Loucy (cell line): ENCODE measurements around the gene SORT1.

Experiments
- H2AFZ ChIP-seq: fragments of 200-600 bp; sonication (generic); 2 replicates; pipeline ENCODE4 v1.6.0; 2016; ENCODE audit warnings: antibody characterized with exemption, mild to moderate bottlenecking, low read length, moderate library complexity
- H3F3A ChIP-seq: fragments of 200-600 bp; 2 replicates; pipeline ENCODE4 v1.6.0; 2016; ENCODE audit warnings: antibody characterized with exemption, low read depth, mild to moderate bottlenecking
- H3K27me3 ChIP-seq: fragments of 200-600 bp; sonication (generic); 2 replicates; pipeline ENCODE4 v1.6.1; 2014; ENCODE audit warnings: low read length, mild to moderate bottlenecking; ENCODE audit not compliant: insufficient read depth, poor library complexity, severe bottlenecking
- H3K36me3 ChIP-seq: fragments of 200-600 bp; sonication (generic); 2 replicates; pipeline ENCODE4 v1.6.1; 2016; ENCODE audit warnings: low read length; ENCODE audit not compliant: insufficient read depth
- H3K4me1 ChIP-seq: fragments of 200-600 bp; sonication (generic); 2 replicates; pipeline ENCODE4 v1.5.1; 2014; ENCODE audit warnings: low read length, mild to moderate bottlenecking; ENCODE audit not compliant: insufficient read depth, poor library complexity, severe bottlenecking
- H3K4me2 ChIP-seq: fragments of 200-600 bp; sonication (generic); 2 replicates; pipeline ENCODE4 v1.6.0; 2014; ENCODE audit warnings: antibody characterized with exemption, low read length, low read depth, mild to moderate bottlenecking; ENCODE audit not compliant: poor library complexity, severe bottlenecking
- H3K4me3 ChIP-seq: fragments of 200-600 bp; sonication (generic); 2 replicates; pipeline ENCODE4 v1.5.1; 2014; ENCODE audit warnings: low read length, mild to moderate bottlenecking, mixed read lengths; ENCODE audit not compliant: poor library complexity, severe bottlenecking
- H3K79me2 ChIP-seq: fragments of 200-600 bp; sonication (generic); 2 replicates; pipeline ENCODE4 v1.6.1; 2014; ENCODE audit warnings: low read length; ENCODE audit not compliant: insufficient read depth
- H3K9ac ChIP-seq: fragments of 200-600 bp; sonication (generic); 2 replicates; pipeline ENCODE4 v1.6.0; 2014; ENCODE audit warnings: mild to moderate bottlenecking, low read depth, low read length, moderate library complexity; ENCODE audit not compliant: poor library complexity, severe bottlenecking
- H3K9me2 ChIP-seq: fragments of 200-600 bp; sonication (generic); replicated peaks from 2 replicates; pipeline ENCODE4 v1.6.1; 2016; ENCODE audit warnings: low read depth, low read length, mixed read lengths
- H3K9me3 ChIP-seq: fragments of 200-600 bp; sonication (generic); 2 replicates; pipeline ENCODE4 v1.6.1; 2014; ENCODE audit warnings: mild to moderate bottlenecking, antibody characterized with exemption, low read length, low read depth; ENCODE audit not compliant: insufficient read depth
- H4K20me1 ChIP-seq: fragments of 200-600 bp; sonication (generic); 2 replicates; pipeline ENCODE4 v1.6.0; 2014; ENCODE audit warnings: antibody characterized with exemption, low read length, mild to moderate bottlenecking; ENCODE audit not compliant: insufficient read depth, poor library complexity, severe bottlenecking
- CTCF ChIP-seq: fragments of 200-600 bp; sonication (generic); conservative IDR thresholded peaks from 2 replicates; pipeline ENCODE4 v1.5.1; 2014; ENCODE audit warnings: mild to moderate bottlenecking, antibody characterized with exemption, low read length
- EZH2phosphoT487 ChIP-seq: fragments of 200-600 bp; IDR thresholded peaks from 2 replicates; pipeline ENCODE4 v1.6.1; 2018; ENCODE audit warnings: antibody characterized with exemption, mild to moderate bottlenecking, moderate library complexity, borderline replicate concordance

Gene SORT1

DNA sequence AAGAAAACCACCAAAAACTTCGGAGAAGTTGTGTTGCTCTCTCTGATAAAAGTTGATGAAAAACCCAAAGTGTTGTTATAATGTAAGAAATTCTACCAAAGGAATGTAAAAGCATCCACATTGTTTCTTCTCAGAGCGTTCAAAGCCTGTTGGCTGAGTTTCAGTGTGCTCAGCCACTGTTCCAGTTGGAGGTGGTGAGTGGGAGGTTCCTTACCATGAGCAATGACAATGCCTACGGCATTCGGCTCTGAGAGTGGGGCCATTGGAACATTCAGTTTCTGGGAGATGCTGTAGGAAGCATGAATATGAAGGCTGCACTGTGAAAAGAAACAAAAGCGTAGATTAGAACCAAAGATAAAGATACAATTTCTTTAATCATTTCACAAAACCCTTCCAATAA lies 70.4 kb downstream of the SORT1 start:
- H3K4me1 ChIP-seq, result no peaks in the 10 kb centered on the region
- H3K9me3 ChIP-seq, result peaks cover 11% of the 10 kb centered on the region
- no peak overlapping the region for H2AFZ ChIP-seq
- H3K9me2 ChIP-seq, result no peaks in the 10 kb centered on the region
- H3K4me2 ChIP-seq, result no peak overlapping the region
- TF ChIP-seq CTCF, result no peak
- no peak for TF ChIP-seq EZH2phosphoT487
- H3K9ac ChIP-seq, result no peak overlapping the region
- no peak overlapping the region for H3K4me3 ChIP-seq
- peaks cover 65% of the 10 kb centered on the region; the same call in 1 of the 2 replicates for H3K36me3 ChIP-seq
- H3F3A ChIP-seq, result no peaks in the 10 kb centered on the region
- H3K79me2 ChIP-seq, result no peaks in the 10 kb centered on the region
- H3K27me3 ChIP-seq, result no peaks in the 10 kb centered on the region
- no peaks in the 10 kb centered on the region for H4K20me1 ChIP-seq

- TF ChIP-seq EZH2phosphoT487, result no peak
- TF ChIP-seq CTCF, result no peak
- Histone ChIP-seq H3K9ac (no peak overlapping the region), H3K4me3 (no peak overlapping the region), H2AFZ (no peak overlapping the region), H3K4me1 (no peaks in the 10 kb centered on the region), H3K9me3 (no peaks in the 10 kb centered on the region), H3K36me3 (peaks cover 50% of the 10 kb centered on the region; the same call in 1 of the 2 replicates), H3K4me2 (no peak overlapping the region), H3K9me2 (no peaks in the 10 kb centered on the region), H3K27me3 (no peaks in the 10 kb centered on the region), H4K20me1 (no peaks in the 10 kb centered on the region), H3K79me2 (no peaks in the 10 kb centered on the region), H3F3A (no peaks in the 10 kb centered on the region)
Measured at GRCh38 chr1:109322974-109323373, 74.7 kb downstream of the SORT1 start.

DNA sequence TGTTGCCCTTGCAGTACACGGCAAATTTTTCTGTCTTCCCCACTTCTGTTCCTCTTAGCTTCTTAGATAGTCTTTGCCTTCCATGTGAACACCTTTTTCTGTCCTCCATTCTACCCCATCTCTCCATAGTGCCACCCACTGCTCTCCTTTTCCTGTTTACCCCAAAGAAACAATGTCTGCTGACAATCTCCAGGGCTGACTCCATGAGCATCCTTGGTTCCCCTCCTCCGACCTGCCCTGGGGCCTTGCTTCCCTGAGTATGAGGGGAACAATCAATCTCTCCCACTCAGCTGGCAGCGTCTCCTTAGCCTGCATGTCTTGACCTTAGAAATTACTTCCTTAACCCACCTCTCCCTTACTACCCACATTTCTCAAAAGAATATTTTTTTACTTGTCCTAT lies 78.6 kb downstream of the SORT1 start:
- no peaks in the 10 kb centered on the region for H3K79me2 ChIP-seq
- H3K4me3 ChIP-seq, result no peak overlapping the region
- no peak overlapping the region for H2AFZ ChIP-seq
- H3K9ac ChIP-seq, result no peak overlapping the region
- no peak overlapping the region for H3K4me2 ChIP-seq
- TF ChIP-seq EZH2phosphoT487 (no peak), CTCF (no peak)
- H3K4me1 ChIP-seq, result no peaks in the 10 kb centered on the region
- H3K9me2 ChIP-seq, result no peaks in the 10 kb centered on the region
- H3K27me3 ChIP-seq, result no peaks in the 10 kb centered on the region
- H3F3A ChIP-seq, result no peaks in the 10 kb centered on the region
- H3K9me3 ChIP-seq, result no peaks in the 10 kb centered on the region
- peaks cover 38% of the 10 kb centered on the region; the same call in 1 of the 2 replicates for H3K36me3 ChIP-seq
- H4K20me1 ChIP-seq, result no peaks in the 10 kb centered on the region
